Lung microvascular endothelial cell (primary cell): ENCODE measurements around the gene ZC3HAV1. TPM values are rescaled to one million over a fixed set of nuclear protein-coding genes. Genes with fewer than 3 reads are reported as not detected.

Source experiments
- DNase-seq, 2 donors: peaks; one replicate each; pipeline versions ENCODE4 v3.0.0 to v3.0.0-alpha.2; 2010; ENCODE audit warnings: low read depth in 2 of 2
- total RNA-seq: library from RNA; depleted of rRNA; stranded (reverse); fragments of >200 nt; gene quantifications from 2 replicates; pipeline ENCODE4 v1.2.1, GENCODE V29; 2014

The ZC3HAV1 gene
- total RNA-seq, 1 donor from 2014 or later: 30.8 TPM

GRCh38 chr7:139023076-139023475, 86.4 kb downstream of the ZC3HAV1 start:
- DNase-seq: no peak

- DNase-seq: no peak
These were observed 87.2 kb downstream of the ZC3HAV1 start for GRCh38 chr7:139022286-139022685.

DNA sequence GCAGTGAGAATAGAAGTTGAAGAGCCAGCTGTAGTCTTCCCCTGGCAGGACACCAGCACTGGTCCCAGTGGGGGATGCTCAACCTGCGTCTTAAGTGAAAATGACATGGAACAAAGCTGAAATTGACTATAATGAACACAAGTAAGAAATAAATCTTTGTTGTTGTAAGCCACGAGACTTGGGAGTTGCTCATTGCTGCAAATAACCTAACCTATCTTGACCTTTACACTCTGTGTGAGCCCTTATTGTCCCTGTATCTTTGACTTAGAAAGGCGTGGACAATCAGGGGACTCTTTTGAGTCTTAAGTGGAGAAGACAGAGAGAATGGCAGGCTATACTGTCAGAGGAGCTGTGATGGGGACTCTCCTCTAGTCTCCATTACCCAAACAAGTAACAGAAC, 90.6 kb downstream of the ZC3HAV1 start:
- no peak for DNase-seq

DNA sequence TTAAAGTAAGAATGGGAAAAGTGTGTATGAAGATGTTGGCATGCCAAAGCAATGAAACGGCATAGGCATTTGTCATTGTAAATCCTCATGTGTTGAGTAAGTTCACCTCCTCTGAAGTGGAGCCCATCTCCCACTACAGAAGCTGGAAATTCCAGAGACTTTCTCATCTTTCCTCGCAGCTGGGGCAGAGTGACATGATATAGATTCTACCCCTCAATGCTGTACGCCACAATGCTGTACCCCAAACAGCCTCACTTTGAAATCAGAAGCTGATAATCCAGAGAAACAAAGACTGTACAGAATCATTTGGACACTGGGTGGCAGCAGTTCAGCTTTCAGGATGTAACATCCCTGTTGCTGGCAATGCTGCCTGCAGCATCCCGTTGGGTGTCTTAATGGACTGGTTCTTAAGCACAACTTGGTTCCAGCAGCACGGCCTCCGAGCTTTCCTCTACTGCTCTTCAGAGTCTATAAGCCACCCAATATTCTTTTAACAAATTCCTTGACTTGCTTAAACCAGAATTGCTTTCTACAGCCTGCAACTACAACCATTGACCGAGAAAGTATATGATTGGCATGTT, 92.5 kb downstream of the ZC3HAV1 start:
- DNase-seq: peak; percentile 77

DNA sequence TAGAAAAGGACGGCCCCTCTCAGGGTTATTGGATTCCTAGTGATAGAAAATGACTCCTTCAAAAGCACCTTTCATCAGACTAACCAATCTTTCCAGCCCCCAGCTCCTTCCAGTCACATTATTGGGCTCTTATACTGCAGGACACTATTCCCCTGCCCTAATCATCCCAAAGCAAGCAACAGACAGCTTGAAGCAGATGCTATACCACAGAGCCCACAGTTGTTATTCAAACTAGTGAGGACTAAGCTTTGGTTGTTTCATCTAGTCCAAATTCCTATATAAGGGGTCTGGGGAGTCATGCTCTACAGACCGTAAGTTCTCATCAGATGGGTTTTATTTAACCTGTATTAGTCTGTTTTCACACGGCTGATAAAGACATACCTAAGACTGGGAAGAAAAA, 98.1 kb downstream of the ZC3HAV1 start:
- DNase-seq: no peak

GRCh38 chr7:139004321-139005090, 105.0 kb downstream of the ZC3HAV1 start:
- no peak for DNase-seq

DNA sequence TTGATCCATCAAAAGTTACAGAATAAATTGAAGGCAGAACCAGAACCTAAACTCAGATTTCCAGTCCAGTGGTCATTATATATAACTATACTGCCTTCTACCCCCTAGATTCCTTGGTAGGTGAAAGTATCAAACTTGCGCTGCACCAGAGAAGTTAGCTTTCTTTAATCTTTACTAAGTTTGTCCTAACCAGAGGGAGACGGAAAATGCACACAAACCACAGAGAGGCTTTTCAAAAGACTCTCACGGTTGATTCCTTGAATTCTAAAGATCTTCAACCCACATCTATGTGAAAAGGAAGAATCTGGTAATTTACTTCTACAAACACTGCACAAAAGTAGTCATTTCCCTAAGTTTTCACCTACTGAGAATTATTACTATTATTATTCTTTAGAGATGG, 110.1 kb downstream of the ZC3HAV1 start:
- no peak for DNase-seq

Other genes with a start within 250 kb of the ZC3HAV1 start
- 1.5 and 2.4 TPM in 2 replicates for gene KIAA1549, start 128.3 kb downstream of the ZC3HAV1 start, total RNA-seq
- gene ZC3HAV1L, start 73.7 kb downstream of the ZC3HAV1 start, total RNA-seq: 11.1 and 16.1 TPM in 2 replicates
- gene UBN2, start 121.5 kb upstream of the ZC3HAV1 start, total RNA-seq: 2.4 and 4.0 TPM in 2 replicates
- 11.3 and 13.1 TPM in 2 replicates for gene FMC1, start 231.6 kb upstream of the ZC3HAV1 start, total RNA-seq